PFSK-1 (cell line): ENCODE measurements around the gene VWA5B2. TPM values are rescaled to one million over a fixed set of nuclear protein-coding genes. Genes with fewer than 3 reads are reported as not detected.

Experiments used
- FOXP2 ChIP-seq: optimal IDR thresholded peaks from 2 replicates; pipeline ENCODE3; 2011; ENCODE audit warnings: borderline replicate concordance, control low read depth, inconsistent platforms; ENCODE audit not compliant: insufficient read depth; ENCODE audit errors: extremely low read length, extremely low read depth
- POLR2AphosphoS5 ChIP-seq: IDR thresholded peaks from 2 replicates; pipeline ENCODE4 v1.6.1; 2012; ENCODE audit warnings: low read depth, mild to moderate bottlenecking, control low read depth, low read length, moderate library complexity
- REST ChIP-seq, 2 experiments: IDR thresholded peaks; 2 replicates each; pipeline versions ENCODE4 v1.6.1 to v1.8.0; 2011 to 2012; ENCODE audit warnings: low read depth in 2 of 2, low read length in 2 of 2, control low read depth in 1 of 2, inconsistent platforms in 1 of 2, mild to moderate bottlenecking in 1 of 2, moderate library complexity in 1 of 2; ENCODE audit not compliant: insufficient read depth in 1 of 2
- SIN3A ChIP-seq: IDR thresholded peaks from 2 replicates; pipeline ENCODE4 v1.6.1; 2012; ENCODE audit warnings: mild to moderate bottlenecking, low read length, moderate library complexity, borderline replicate concordance; ENCODE audit not compliant: insufficient read depth
- TAF1 ChIP-seq: IDR thresholded peaks from 2 replicates; pipeline ENCODE4 v1.6.1; 2012; ENCODE audit warnings: low read length, control low read depth, borderline replicate concordance; ENCODE audit not compliant: insufficient read depth
- polyA plus RNA-seq: library from polyadenylated mRNA; unstranded; fragments of >200 nt; gene quantifications from one replicate; pipeline ENCODE4 v1.2.1, GENCODE V29; 2012; ENCODE audit warnings: low read depth, missing spikeins; ENCODE audit not compliant: insufficient read length

The VWA5B2 gene
- 0.77 TPM for polyA plus RNA-seq

DNA sequence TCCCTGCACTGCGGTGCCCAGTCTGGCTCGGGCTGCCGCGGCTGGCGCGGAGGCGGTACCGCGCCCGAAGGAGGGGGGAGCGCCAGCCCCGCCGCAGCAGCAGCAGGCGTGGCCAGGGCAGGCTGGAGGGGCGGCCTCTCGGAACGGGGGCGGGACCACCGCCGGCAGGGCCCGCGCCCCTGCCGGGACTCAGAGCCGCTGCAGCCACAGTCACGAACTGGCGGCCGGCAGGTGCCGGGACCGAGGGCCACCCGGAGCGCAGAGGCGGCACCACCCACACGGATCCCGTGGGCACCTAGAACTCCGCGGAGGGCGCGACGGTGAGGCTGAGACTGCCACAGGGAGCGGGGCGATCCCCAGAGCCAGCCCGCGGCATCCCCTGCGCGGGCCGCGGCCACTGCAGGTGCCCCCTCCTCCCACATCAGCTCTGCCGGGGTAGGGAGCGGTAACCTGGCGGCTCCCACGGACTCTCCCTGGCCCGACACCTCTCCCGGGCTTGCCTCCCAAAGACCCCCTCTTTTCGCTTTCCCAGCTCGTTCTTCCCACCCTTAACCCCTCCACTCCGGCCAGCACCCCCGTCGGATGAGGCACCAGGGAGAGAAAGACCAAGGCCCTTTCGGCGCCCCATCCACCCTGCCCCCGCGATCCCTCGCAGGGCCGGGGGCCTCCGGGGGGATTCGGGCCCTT, at the start of gene VWA5B2:
VWA5B2 (plus strand) TSS at position 192 of the 687 bp plus-strand sequence. CDS start 944 bp downstream, outside the sequence.
- TF ChIP-seq FOXP2: no peak

GRCh38 chr3:184180165-184180564, 49.2 kb upstream of the VWA5B2 start:
- no peak for TF ChIP-seq REST (IDR thresholded peaks at IDR 0.05; ENCODE audit: insufficient read depth in 1 of 2, low read depth in 2 of 2, low read length in 2 of 2)
- TF ChIP-seq POLR2AphosphoS5: no peak
- no peak for TF ChIP-seq SIN3A
- TF ChIP-seq TAF1: no peak
- no peak for TF ChIP-seq FOXP2

GRCh38 chr3:184181596-184181995, 47.8 kb upstream of the VWA5B2 start:
- TF ChIP-seq FOXP2 (no peak), POLR2AphosphoS5 (no peak), TAF1 (no peak), SIN3A (no peak), REST (IDR thresholded peaks at IDR 0.05; ENCODE audit: insufficient read depth in 1 of 2, low read depth in 2 of 2, low read length in 2 of 2) (no peak)

- TF ChIP-seq SIN3A (no peak), TAF1 (no peak), FOXP2 (no peak), REST (IDR thresholded peaks at IDR 0.05; ENCODE audit: insufficient read depth in 1 of 2, low read depth in 2 of 2, low read length in 2 of 2) (no peak), POLR2AphosphoS5 (no peak)
Measured at GRCh38 chr3:184183679-184184078, 45.7 kb upstream of the VWA5B2 start.

- TF ChIP-seq REST (IDR thresholded peaks at IDR 0.05; ENCODE audit: insufficient read depth in 1 of 2, low read depth in 2 of 2, low read length in 2 of 2) (no peak), TAF1 (no peak), POLR2AphosphoS5 (no peak), FOXP2 (no peak), SIN3A (no peak)
Measured at GRCh38 chr3:184184546-184185230, 44.7 kb upstream of the VWA5B2 start.
